GM23338 (cell line): ENCODE measurements around the gene GLIPR1.

Experiments used
- CTCF ChIP-seq, 2 experiments: fragments of 200-600 bp in 1 of 2; sonication (generic) in 1 of 2; conservative IDR thresholded peaks; 2 replicates each; pipeline versions ENCODE4 v1.5.1 to v1.6.1; 2016 to 2017; ENCODE audit warnings: antibody characterized with exemption in 2 of 2, low read depth in 2 of 2, mild to moderate bottlenecking in 2 of 2, moderate library complexity in 1 of 2
- POLR2AphosphoS5 ChIP-seq: IDR thresholded peaks from 2 replicates; pipeline ENCODE4 v1.6.1; 2016; ENCODE audit warnings: antibody characterized with exemption, low read depth

- TF ChIP-seq POLR2AphosphoS5 (no peak), CTCF (conservative IDR thresholded peaks at IDR 0.05; ENCODE audit: low read depth in 2 of 2) (no peak)
Measured at GRCh38 chr12:75471902-75472890, 8.4 kb upstream of the GLIPR1 start.
